Measurements from ENCODE around the gene MAPK8IP3. TPM values are rescaled to one million over a fixed set of nuclear protein-coding genes. Genes with fewer than 3 reads are reported as not detected.
A peak's percentile ranks its signal among the peaks of the same experiment; 100 is the strongest.

Gene MAPK8IP3
- total and polyA plus RNA-seq, 9 of the 15 experiments (the other 6 are each of a cell fraction or from before 2014, with no cell fraction given) = 0.17 to 58.7 (median 16.7) TPM

- TF ChIP-seq COPS2 (conservative IDR thresholded peaks at IDR 0.05) = no peak
- TF ChIP-seq RBM34 (IDR thresholded peaks at IDR 0.05; ENCODE audit: borderline replicate concordance, insufficient read depth, low read length) = no peak
- TF ChIP-seq HLTF (IDR thresholded peaks at IDR 0.05) = no peak
- TF ChIP-seq, protein P1, sequence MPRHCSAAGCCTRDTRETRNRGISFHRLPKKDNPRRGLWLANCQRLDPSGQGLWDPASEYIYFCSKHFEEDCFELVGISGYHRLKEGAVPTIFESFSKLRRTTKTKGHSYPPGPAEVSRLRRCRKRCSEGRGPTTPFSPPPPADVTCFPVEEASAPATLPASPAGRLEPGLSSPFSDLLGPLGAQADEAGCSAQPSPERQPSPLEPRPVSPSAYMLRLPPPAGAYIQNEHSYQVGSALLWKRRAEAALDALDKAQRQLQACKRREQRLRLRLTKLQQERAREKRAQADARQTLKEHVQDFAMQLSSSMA (CRISPR knock-in tag; IDR thresholded peaks at IDR 0.05) = peak; percentile 49; the same call in 1 of the 2 replicates
- TF ChIP-seq ARID4B (CRISPR knock-in tag; IDR thresholded peaks at IDR 0.05) = peak; percentile 89
- no peak for TF ChIP-seq HMBOX1 (IDR thresholded peaks at IDR 0.05)
- TF ChIP-seq ZNF551 (CRISPR knock-in tag; IDR thresholded peaks at IDR 0.05) = no peak
- peak; percentile 83 for TF ChIP-seq POLR2B (IDR thresholded peaks at IDR 0.05; ENCODE audit: low read depth, partially characterized antibody)
- peak; percentile 91 for TF ChIP-seq CXXC5 (CRISPR knock-in tag; IDR thresholded peaks at IDR 0.05)
- TF ChIP-seq ELK3 (CRISPR knock-in tag; IDR thresholded peaks at IDR 0.05) = no peak
- TF ChIP-seq TAL1 (IDR thresholded peaks at IDR 0.05) = no peak
- TF ChIP-seq, protein P2, sequence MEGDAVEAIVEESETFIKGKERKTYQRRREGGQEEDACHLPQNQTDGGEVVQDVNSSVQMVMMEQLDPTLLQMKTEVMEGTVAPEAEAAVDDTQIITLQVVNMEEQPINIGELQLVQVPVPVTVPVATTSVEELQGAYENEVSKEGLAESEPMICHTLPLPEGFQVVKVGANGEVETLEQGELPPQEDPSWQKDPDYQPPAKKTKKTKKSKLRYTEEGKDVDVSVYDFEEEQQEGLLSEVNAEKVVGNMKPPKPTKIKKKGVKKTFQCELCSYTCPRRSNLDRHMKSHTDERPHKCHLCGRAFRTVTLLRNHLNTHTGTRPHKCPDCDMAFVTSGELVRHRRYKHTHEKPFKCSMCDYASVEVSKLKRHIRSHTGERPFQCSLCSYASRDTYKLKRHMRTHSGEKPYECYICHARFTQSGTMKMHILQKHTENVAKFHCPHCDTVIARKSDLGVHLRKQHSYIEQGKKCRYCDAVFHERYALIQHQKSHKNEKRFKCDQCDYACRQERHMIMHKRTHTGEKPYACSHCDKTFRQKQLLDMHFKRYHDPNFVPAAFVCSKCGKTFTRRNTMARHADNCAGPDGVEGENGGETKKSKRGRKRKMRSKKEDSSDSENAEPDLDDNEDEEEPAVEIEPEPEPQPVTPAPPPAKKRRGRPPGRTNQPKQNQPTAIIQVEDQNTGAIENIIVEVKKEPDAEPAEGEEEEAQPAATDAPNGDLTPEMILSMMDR (IDR thresholded peaks at IDR 0.05 in 2 of 3, conservative IDR thresholded peaks at IDR 0.05 in 1 of 3; ENCODE audit: insufficient read depth in 2 of 3, low read depth in 1 of 3, low read length in 3 of 3) = peak; percentile 74 to 95 (median 93)
- TF ChIP-seq MTF1 (CRISPR knock-in tag; IDR thresholded peaks at IDR 0.05; ENCODE audit: borderline replicate concordance) = no peak
- no peak for TF ChIP-seq ZNF444 (CRISPR knock-in tag; IDR thresholded peaks at IDR 0.05)
- no peak for TF ChIP-seq TEAD4 (IDR thresholded peaks at IDR 0.05; ENCODE audit: low read length)
- TF ChIP-seq TEAD4 (CRISPR knock-in tag; IDR thresholded peaks at IDR 0.05; ENCODE audit: borderline replicate concordance) = no peak
- TF ChIP-seq ESRRA (IDR thresholded peaks at IDR 0.05; ENCODE audit: borderline replicate concordance, low read depth) = peak; percentile 82
- 0 out of 2 replicates have a peak, but pooled peaks have one; percentile 46 for TF ChIP-seq ZNF583 (CRISPR knock-in tag; IDR thresholded peaks at IDR 0.05)
- TF ChIP-seq ZNF76 (CRISPR knock-in tag; IDR thresholded peaks at IDR 0.05; ENCODE audit: borderline replicate concordance) = no peak
- TF ChIP-seq RBM17 (IDR thresholded peaks at IDR 0.05; ENCODE audit: borderline replicate concordance, low read depth, low read length) = no peak
Observed at GRCh38 chr16:1705688-1706385, at the start of gene MAPK8IP3 (continued).
